Ascending aorta (tissue), 2 donors: ENCODE measurements around the gene ARMH2. TPM values are rescaled to one million over a fixed set of nuclear protein-coding genes. Genes with fewer than 3 reads are reported as not detected.

Source experiments
- DNase-seq, 2 donors: peaks; one replicate each; pipeline ENCODE4 v3.0.0-alpha.2; 2019; ENCODE audit warnings: low spot score in 2 of 2
- H3K27ac ChIP-seq, 2 donors: fragments of 200-600 bp; sonication (generic); one replicate each; pipeline ENCODE4 v1.5.1; 2016 to 2017; ENCODE audit warnings: mild to moderate bottlenecking in 1 of 2
- H3K27me3 ChIP-seq: fragments of 200-600 bp; sonication (generic); one replicate; pipeline ENCODE4 v1.5.1; 2017
- H3K36me3 ChIP-seq, 2 donors: fragments of 200-600 bp; sonication (generic); one replicate each; pipeline ENCODE4 v1.5.1; 2016
- H3K4me1 ChIP-seq, 2 donors: fragments of 200-600 bp; sonication (generic); one replicate each; pipeline ENCODE4 v1.5.1; 2016 to 2017; ENCODE audit warnings: mild to moderate bottlenecking in 1 of 2
- H3K4me3 ChIP-seq, 2 donors: fragments of 200-600 bp; sonication (generic); one replicate each; pipeline ENCODE4 v1.5.1; 2016 to 2017; ENCODE audit warnings: mild to moderate bottlenecking in 1 of 2
- H3K9me3 ChIP-seq, 2 donors: fragments of 200-600 bp; sonication (generic); one replicate each; pipeline ENCODE4 v1.5.1; 2016
- intact Hi-C: fragments of 100-400 bp; cut with DNase I; formaldehyde crosslinking; loops from one replicate; pipeline ENCODE4 v1.15.1; 2023
- total RNA-seq: library from RNA; depleted of rRNA; stranded (reverse); fragments of >200 nt; gene quantifications from one replicate; pipeline ENCODE4 v1.1.0, GENCODE V29; 2016
- TF ChIP-seq, protein P1 (sequence below), 3 experiments: fragments of 200-600 bp in 2 of 3; fragments of 450-650 bp in 1 of 3; sonication (generic) in 2 of 3; IDR thresholded peaks; one replicate each; pipeline ENCODE4 v1.5.1; 2016 to 2019; ENCODE audit warnings: antibody characterized with exemption in 3 of 3, mild to moderate bottlenecking in 1 of 3, moderate library complexity in 1 of 3

ARMH2 gene
- total RNA-seq, 1 donor from 2014 or later, result not detected

DNA sequence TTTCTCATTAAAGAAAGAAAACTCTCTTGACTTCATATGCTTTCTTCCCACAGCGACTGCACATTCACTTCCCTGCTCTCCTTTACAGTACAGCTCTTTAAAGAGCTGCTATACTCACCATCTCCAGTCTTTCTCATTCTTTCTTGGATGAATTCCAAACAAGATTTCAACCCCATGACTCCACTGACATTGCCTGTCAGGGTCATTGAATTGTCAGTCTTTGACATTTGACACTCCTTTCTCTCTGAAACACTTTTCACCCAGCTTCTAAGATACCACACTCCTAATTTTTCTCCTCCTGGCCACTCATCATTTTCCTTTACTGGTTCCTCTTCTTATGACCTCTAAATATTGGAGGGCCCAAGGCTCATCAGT is 811 bp upstream of the ARMH2 start:
- TF ChIP-seq, protein P1, sequence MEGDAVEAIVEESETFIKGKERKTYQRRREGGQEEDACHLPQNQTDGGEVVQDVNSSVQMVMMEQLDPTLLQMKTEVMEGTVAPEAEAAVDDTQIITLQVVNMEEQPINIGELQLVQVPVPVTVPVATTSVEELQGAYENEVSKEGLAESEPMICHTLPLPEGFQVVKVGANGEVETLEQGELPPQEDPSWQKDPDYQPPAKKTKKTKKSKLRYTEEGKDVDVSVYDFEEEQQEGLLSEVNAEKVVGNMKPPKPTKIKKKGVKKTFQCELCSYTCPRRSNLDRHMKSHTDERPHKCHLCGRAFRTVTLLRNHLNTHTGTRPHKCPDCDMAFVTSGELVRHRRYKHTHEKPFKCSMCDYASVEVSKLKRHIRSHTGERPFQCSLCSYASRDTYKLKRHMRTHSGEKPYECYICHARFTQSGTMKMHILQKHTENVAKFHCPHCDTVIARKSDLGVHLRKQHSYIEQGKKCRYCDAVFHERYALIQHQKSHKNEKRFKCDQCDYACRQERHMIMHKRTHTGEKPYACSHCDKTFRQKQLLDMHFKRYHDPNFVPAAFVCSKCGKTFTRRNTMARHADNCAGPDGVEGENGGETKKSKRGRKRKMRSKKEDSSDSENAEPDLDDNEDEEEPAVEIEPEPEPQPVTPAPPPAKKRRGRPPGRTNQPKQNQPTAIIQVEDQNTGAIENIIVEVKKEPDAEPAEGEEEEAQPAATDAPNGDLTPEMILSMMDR (IDR thresholded peaks at IDR 0.05), result no peak
- Histone ChIP-seq H3K4me3 (no peak overlapping the region), H3K27me3 (no peaks in the 10 kb centered on the region), H3K27ac (no peak overlapping the region), H3K9me3 (no peaks in the 10 kb centered on the region), H3K4me1 (no peaks in the 10 kb centered on the region), H3K36me3 (no peaks in the 10 kb centered on the region)
- intact Hi-C loops, result no loop called here
- DNase-seq, result no peak

- H3K9me3 ChIP-seq, result no peaks in the 10 kb centered on the region
- no peak overlapping the region for H3K4me3 ChIP-seq
- intact Hi-C loops, result no loop called here
- no peaks in the 10 kb centered on the region for H3K36me3 ChIP-seq
- no peaks in the 10 kb centered on the region for H3K27me3 ChIP-seq
- no peak for DNase-seq
- H3K27ac ChIP-seq, result no peak overlapping the region
- no peaks in the 10 kb centered on the region for H3K4me1 ChIP-seq
- TF ChIP-seq, protein P1 (IDR thresholded peaks at IDR 0.05), result no peak
These were observed 1.0 kb downstream of the ARMH2 start for GRCh38 chr6:24797596-24798216.

DNA sequence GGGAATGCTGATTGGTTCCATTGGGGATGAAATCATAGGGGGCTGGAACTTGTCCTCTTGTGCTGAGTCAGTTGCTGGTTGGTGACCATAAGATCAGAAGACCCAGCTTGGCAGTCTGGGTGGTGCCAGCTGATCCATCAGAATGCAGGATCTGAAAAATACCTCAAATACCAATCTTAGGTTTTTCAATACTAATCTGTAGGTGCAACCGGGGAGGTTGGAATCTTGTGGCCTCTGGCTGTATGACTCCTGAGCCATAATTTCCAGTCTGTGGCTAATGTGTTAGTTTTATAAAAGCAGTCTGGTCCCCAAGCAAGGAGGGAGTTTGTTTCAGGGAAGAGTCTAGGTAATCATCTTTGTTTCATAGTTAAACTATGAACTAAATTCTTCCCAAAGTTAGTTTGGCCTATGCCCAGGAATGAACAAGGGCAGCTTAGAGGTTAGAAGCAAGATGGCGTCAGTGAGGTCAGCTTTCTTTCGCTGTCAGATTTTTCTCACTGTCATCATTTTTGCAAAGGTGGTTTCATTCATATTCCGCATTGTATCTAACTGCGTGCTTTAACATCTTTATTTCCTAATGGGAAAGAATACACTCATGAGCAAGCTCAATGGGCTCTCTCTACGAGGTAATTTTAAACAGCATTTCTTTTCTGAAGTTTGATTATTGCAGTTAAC is 2.0 kb downstream of the ARMH2 start:
- intact Hi-C loops, result no loop called here

DNA sequence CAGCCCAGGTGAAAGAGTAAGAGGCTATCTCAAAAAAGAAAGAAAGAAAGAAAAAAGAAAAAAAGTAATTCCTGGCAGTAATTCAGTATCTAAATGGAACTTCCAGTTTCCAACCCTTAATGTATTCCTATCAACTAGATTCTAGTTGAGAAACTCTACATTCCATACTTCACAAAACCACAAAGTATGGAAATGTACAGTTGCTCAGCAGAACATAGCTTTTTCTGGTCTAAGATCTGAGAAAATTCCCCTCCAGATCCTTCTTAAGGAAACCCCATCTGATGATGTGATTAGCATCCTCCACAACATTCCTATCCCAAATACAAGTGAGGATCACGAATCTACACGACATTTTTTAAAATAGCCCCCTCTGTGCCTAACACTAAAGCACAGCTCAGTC is 3.6 kb downstream of the ARMH2 start:
- Histone ChIP-seq H3K4me3 (no peak overlapping the region), H3K27ac (no peak overlapping the region), H3K27me3 (no peaks in the 10 kb centered on the region), H3K36me3 (no peaks in the 10 kb centered on the region), H3K9me3 (no peaks in the 10 kb centered on the region), H3K4me1 (no peaks in the 10 kb centered on the region)
- intact Hi-C loops, result no loop called here
- TF ChIP-seq, protein P1 (IDR thresholded peaks at IDR 0.05), result no peak
- DNase-seq, result no peak

More for the DNA sequence above, 2.0 kb downstream of the ARMH2 start:
- Histone ChIP-seq H3K27me3 (no peaks in the 10 kb centered on the region), H3K9me3 (no peaks in the 10 kb centered on the region), H3K36me3 (no peaks in the 10 kb centered on the region), H3K27ac (no peak overlapping the region), H3K4me1 (no peaks in the 10 kb centered on the region), H3K4me3 (no peak overlapping the region)
- TF ChIP-seq, protein P1 (IDR thresholded peaks at IDR 0.05), result no peak
- no peak for DNase-seq

DNA sequence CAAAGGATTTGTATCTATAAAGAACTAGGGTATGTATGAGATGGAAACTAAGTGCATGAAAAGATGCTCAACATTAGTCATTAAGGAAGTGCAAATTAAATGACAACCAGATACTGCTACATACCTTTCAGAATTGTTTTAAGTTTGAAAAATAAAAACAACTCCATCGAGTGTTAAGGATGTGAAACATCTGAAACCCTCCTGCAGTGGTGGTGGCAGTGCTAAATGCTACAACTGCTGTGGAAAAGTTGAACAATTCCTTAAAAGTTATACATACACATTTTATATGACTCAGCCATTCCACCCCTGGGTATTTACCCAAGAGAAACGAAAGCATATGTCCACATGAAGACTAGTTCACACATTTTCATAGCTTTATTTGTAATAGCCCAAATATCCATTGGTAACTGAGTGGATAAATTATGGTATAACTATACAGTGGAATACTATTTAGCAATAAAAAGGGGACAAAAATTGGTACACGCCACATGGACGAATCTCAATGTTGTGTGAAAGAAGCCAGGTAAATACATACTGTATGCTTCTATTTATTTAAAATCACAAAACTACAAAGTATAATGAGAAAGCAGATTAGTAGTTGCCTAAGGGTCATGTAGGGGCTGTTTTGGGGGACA is 10.6 kb downstream of the ARMH2 start:
- H3K27ac ChIP-seq, result no peak overlapping the region
- TF ChIP-seq, protein P1 (IDR thresholded peaks at IDR 0.05), result no peak
- H3K36me3 ChIP-seq, result peaks cover 16 to 19% of the 10 kb centered on the region in 2 donors
- no peak for DNase-seq
- no peaks in the 10 kb centered on the region for H3K27me3 ChIP-seq
- H3K4me3 ChIP-seq, result no peak overlapping the region
- H3K4me1 ChIP-seq, result no peaks in the 10 kb centered on the region
- no peaks in the 10 kb centered on the region for H3K9me3 ChIP-seq
- intact Hi-C loops, result no loop called here
